ENCODE measurements around the gene ARMS2. TPM values are rescaled to one million over a fixed set of nuclear protein-coding genes. Genes with fewer than 3 reads are reported as not detected.

Gene ARMS2
- total RNA-seq (not detected), polyA plus RNA-seq (not detected)
- long read RNA-seq, donor 1: 0 reads
- long read RNA-seq, donor 2: 0 reads
- long read RNA-seq, donor 3, partial matches to known transcripts: 0 of 1 reads
- long read RNA-seq, donor 3, other reads (novel, unspliced or antisense): 1 of 1 reads

- intact Hi-C loops (cut with DNase I): no loop called here
Measured at GRCh38 chr10:122454603-122455080, at the start of gene ARMS2. Gene ARMS2, plus strand, starts transcription at chr10:122454653. Its CDS starts 75 bp downstream, at chr10:122454728.

GRCh38 chr10:122407375-122408125 lies 46.9 kb upstream of the ARMS2 start:
- no peak for TF ChIP-seq POLR2A (IDR thresholded peaks at IDR 0.05)
- TF ChIP-seq EP300 (IDR thresholded peaks at IDR 0.05): no peak
- TF ChIP-seq CTCF (IDR thresholded peaks at IDR 0.05): no peak
- no peaks in the 10 kb centered on the region for H3K27me3 ChIP-seq
- H3K36me3 ChIP-seq: no peaks in the 10 kb centered on the region
- H3K27ac ChIP-seq: peak overlapping the region in 1 of 2 donors; percentile 13
- peak in 2 of 5 donors; percentile 23 to 39 for DNase-seq
- no peak overlapping the region for H3K4me3 ChIP-seq
- H3K4me1 ChIP-seq (ENCODE audit: insufficient read depth): peaks cover 3% of the 10 kb centered on the region
- WGBS, 3 donors: 19 to 48% (median 40%) methylated on average over 8 of the region's 8 CpGs
- H3K9me3 ChIP-seq: no peaks in the 10 kb centered on the region
- intact Hi-C loops (cut with DNase I): loop anchor here in 1 of 4 donors (2.0 kb wide), 1 partner anchor 33 kb away; the partner anchor contains the start of gene PLEKHA1

More at GRCh38 chr10:122454603-122455080, at the start of gene ARMS2:
- no peaks in the 10 kb centered on the region for H3K36me3 ChIP-seq
- TF ChIP-seq CTCF (IDR thresholded peaks at IDR 0.05) (no peak), POLR2A (IDR thresholded peaks at IDR 0.05) (no peak), EP300 (IDR thresholded peaks at IDR 0.05) (no peak)
- no peaks in the 10 kb centered on the region for H3K27me3 ChIP-seq
- no peak within 1 kb of the TSS for H3K27ac ChIP-seq
- H3K9me3 ChIP-seq: no peaks in the 10 kb centered on the region
- DNase-seq: no peak
- H3K4me1 ChIP-seq (ENCODE audit: insufficient read depth): peaks cover 13% of the 10 kb centered on the region
- H3K4me3 ChIP-seq: no peak within 1 kb of the TSS
- 80 to 95% (median 94%) methylated on average over 7 of the region's 7 CpGs for WGBS, 3 donors

- H3K27me3 ChIP-seq: no peaks in the 10 kb centered on the region
- no peaks in the 10 kb centered on the region for H3K36me3 ChIP-seq
- H3K4me3 ChIP-seq: no peak overlapping the region
- H3K4me1 ChIP-seq (ENCODE audit: insufficient read depth): no peaks in the 10 kb centered on the region
- H3K9me3 ChIP-seq: no peaks in the 10 kb centered on the region
- intact Hi-C loops (cut with DNase I): no loop called here
- no peak overlapping the region for H3K27ac ChIP-seq
- TF ChIP-seq EP300 (IDR thresholded peaks at IDR 0.05) (no peak), CTCF (IDR thresholded peaks at IDR 0.05) (no peak)
- no peak for DNase-seq
Measured at GRCh38 chr10:122413327-122413726, 41.1 kb upstream of the ARMS2 start.

GRCh38 chr10:122417667-122418066 lies 36.8 kb upstream of the ARMS2 start:
- intact Hi-C loops (cut with DNase I): no loop called here
- no peaks in the 10 kb centered on the region for H3K36me3 ChIP-seq
- H3K27ac ChIP-seq: no peak overlapping the region

More at GRCh38 chr10:122417667-122418066, 36.8 kb upstream of the ARMS2 start:
- WGBS, 3 donors: 91 to 95% (median 94%) methylated on average over 2 of the region's 2 CpGs
- no peak overlapping the region for H3K4me3 ChIP-seq
- H3K9me3 ChIP-seq: no peaks in the 10 kb centered on the region
- no peak for TF ChIP-seq CTCF (IDR thresholded peaks at IDR 0.05)
- TF ChIP-seq EP300 (IDR thresholded peaks at IDR 0.05): no peak
- no peak for TF ChIP-seq POLR2A (IDR thresholded peaks at IDR 0.05)
- H3K27me3 ChIP-seq: no peaks in the 10 kb centered on the region
- H3K4me1 ChIP-seq (ENCODE audit: insufficient read depth): peaks cover 3% of the 10 kb centered on the region
- DNase-seq: no peak

Measured in ovary (tissue), 10 donors.